GM19452 (cell line): ENCODE results near the gene SH3D21.

Source experiments
- ATAC-seq: cut with Tn5 transposase; IDR thresholded peaks from one replicate; pipeline ENCODE4 v1.9.1; 2021; ENCODE audit not compliant: unreplicated experiment

The SH3D21 gene

DNA sequence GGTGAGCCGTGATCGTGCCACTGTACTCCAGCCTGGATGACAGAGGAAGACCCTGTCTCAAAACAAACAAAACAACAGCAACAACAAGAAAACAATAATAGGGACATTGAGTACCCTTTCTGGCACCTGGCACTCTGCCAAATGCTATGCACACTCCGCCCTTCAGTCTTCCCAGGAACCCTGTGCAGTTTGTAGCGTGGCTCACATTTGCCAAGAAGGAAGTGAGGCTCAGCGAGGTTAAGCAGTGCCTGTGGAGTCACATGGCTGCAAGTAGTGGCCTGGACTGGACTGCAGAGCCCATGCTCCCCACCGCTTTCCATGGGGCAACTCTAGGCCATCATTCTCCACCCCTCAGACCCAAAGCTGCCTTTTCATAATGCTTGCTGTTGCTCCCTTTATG is 22.5 kb downstream of the SH3D21 start:
- no peak for ATAC-seq

DNA sequence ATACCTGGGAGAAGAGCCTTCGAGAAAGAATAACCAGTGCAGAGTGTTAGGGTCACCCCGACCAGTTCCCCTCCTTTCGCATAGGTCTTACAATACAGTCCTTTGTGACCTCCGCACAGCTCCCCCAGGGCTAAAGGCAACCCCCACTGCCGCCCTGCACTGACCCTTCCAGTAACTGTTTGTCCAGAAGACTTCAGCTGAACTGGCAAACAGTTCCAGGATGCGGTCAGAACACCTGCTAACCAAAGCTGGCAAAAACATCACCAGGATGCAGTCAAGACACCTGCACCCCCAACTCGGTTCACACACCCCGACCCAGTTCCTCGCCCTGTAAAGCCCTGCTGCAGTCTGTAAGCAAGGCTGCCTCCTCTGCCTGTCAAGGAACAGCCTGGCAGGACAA is 23.6 kb downstream of the SH3D21 start:
- ATAC-seq, result no peak

- no peak for ATAC-seq
These were observed 24.8 kb downstream of the SH3D21 start for GRCh38 chr1:36330940-36331339.

DNA sequence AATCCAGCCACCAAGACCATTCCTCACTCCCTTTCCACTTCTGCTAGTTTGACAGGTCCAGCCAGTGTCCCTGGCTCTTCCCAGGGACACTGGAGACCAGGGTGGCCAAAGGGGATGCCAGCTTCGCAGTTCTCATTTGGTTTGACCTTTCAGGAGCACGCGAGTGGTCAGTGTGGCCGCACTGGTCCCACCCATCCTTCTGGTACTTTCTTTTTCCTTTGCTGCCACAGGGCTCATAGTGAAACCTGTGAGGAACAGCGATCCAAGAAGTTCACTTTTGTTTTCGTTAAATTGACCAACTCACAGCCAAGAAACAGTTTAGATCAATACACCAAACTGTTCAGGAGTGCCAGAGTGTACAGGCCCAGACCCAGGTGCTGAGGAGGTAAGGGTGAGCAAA is 31.7 kb downstream of the SH3D21 start:
- ATAC-seq, result no peak

DNA sequence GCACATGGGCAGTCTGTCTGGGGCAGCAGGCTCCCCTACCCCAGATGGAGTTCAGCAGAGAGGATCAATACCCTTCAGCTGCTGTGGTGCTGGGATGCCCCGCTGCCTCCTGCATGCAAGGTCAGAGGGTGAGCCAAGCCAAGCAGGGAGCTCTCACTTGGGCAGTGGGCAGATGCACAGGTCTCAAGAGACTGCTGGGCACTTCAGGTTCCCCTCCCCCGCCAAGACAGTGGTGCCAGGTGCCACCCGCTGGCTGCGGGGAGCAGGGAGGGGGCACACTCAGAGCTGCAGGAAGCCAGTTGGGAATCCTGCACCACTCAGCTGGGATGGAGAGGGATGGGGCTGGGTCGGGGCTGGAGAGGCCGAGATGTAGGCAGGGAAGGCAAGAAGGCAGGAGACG is 33.0 kb downstream of the SH3D21 start:
- no peak for ATAC-seq

GRCh38 chr1:36339615-36340014 is 33.4 kb downstream of the SH3D21 start:
- no peak for ATAC-seq

GRCh38 chr1:36341626-36342320 is 35.6 kb downstream of the SH3D21 start:
- ATAC-seq, result no peak

DNA sequence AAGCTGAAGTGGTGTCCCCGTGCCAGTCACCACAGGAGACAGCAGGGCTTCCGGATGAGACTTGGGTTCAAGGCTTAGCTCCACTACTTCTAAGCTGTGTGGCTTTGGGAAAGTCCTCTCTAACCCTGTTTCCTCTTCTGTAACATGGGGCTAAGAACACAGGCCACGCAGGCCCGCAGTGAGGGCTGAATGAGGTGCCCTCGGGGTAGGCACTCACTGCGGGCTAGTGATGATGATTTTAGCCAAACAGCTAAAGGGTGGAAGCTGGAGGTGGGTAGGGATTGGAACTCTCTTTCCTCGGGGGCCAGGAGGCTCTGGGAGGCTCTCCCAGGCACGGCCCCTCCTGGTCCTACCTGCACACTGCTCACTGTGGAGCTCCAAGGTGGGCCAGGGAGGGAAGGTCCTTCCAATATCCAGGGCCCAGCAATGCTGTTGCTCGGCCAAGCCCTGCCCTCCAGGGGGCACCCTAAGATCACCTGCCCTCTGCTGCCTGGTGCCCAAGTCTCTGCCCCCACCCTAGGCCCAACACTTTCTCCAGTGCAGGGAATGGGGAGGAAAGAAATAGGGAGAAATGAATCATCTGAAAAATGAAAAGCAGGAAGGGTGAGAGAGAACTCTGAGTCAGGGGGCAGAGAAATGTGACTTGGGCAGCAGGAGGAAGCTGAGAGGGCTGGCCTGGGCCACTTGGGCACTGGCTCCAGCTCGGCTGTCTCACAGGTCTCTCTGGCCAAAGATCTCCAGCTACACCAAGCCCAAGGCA is 36.4 kb downstream of the SH3D21 start:
- no peak for ATAC-seq

DNA sequence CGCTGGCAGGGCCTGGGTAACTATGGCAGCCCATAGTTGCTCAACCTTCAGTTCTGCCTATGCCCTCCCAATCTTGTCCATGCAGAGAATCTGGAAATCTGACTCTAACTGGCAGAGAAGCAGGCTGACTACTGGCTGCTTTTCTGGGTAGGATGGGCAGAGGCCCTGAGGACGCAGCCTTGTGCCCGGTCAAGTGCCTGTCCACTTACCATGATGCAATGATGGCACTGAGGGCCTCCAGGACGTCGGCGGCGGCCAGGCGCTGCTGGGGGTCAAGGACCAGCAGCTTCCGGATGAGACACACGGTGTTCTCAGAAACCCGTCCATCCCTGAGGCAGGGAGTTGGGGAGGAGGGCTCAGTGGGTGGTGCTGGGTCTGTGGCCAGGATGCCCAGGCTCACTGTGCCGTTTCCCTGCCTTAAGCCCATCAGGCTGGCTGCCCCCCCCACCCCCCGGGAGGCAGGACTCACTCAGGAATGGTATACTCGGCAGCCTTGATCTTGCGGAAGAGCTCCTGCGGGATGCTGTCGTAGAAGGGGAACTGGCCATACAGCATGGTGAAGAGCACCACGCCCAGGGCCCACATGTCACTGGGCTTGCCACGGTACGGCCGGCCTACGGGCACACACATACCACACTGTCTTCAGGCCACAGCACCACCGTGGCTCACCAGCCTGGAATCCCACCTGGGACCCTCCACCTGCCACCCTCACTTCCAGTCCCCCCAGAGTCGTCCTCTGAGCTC is 37.7 kb downstream of the SH3D21 start:
- ATAC-seq, result no peak

GRCh38 chr1:36344395-36344680 is 38.2 kb downstream of the SH3D21 start:
- no peak for ATAC-seq

DNA sequence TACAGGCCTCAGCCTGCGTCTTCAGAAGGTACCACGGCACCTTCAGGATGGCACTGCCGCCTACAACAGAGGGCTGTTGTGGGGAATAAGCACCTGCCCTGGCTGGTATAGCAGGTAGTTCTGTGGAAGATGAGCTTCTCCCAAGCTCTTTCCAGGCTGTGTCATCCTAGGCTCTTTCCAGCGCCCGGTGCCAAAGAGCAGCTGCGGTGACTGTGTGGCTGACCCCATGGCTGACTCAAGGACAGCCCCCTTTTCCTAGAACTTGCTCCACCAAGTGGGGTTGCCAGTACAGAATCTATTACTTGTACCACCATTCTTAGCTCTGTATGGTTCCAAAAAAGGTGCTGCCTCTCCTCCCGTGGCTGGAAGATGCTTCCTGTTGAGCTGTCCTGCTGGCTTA is 39.2 kb downstream of the SH3D21 start:
- no peak for ATAC-seq

DNA sequence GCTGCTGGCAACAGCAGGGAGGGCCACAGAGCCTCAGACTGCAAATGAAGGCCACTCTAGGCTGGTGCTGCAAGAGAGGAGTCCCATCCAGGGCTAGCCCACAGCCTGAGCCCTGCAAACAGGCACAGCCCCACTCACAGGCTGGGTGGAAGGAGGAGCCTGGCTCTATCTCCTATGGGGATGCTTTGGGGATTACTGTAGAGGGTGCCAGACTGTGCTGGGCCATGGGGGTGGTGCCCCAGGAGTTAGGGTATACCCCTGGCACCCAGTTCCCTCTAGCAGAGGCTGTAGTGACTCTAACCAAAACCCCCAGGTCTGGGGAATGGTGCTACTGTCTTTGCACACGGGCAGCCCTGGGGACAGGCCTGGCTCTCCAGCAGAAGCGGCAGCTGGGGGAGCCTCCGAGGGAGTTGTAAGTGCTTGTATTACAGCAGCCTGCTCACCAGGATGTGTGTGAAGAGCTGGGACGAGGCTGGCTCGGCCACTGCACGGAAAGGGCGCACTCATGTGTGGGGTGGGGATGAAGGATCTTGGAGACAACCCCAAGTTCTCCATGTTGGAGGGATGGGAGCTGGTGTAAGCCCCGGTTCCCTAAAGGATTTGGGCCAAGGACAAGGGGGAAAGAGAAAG is 40.7 kb downstream of the SH3D21 start:
- no peak for ATAC-seq

- ATAC-seq, result peak; percentile 71
These were observed 43.1 kb downstream of the SH3D21 start for GRCh38 chr1:36349241-36349671.

DNA sequence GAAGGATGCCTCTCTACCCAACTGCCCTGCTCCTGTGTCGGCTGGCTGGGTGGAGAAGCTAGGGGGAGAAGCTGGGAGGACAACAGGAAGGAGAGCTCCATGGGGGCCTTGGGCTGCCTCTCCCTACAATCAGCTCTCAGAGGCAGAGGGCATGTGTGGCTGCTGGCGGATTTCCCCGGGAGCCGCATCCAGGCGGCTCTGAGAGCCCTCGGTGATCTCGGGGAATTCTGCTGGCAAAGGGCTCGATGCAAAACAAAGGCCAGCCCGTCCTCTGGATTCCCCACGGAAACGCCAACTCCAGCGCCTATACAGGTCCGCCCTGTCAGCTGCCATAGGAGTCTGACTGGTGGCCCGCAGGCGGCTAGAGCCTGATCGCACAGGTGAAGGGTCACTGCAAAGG is 43.7 kb downstream of the SH3D21 start:
- ATAC-seq, result no peak

DNA sequence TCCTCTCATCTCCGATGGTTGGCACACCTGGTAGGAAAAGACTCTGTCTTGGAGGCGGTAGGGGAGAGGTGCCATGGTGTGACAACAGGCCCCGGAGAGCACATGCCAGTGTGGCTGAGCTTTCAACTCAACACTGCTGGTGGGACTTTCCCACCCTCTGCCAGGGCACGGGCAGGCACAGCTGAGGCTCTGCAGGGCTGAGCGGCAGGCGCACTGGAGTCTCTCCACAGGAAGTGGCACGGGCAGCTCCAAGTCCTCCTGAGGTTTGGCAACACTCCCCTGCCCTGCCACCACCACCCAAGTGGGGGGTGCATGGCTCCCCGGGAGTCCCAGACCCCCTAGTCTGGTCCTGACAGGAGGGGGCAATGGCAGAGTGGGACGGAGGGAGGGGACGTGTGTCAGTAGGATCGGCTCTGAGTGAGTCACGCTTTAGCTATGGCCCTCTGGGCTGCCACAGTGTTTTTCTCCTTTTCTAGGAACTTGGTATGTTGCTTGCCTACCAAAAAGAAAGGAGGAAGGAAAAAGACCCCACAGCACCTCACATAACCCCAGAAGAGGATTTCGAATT is 44.6 kb downstream of the SH3D21 start:
- ATAC-seq, result no peak

GRCh38 chr1:36351227-36351977 is 45.2 kb downstream of the SH3D21 start:
- no peak for ATAC-seq

GRCh38 chr1:36352125-36352909 is 46.1 kb downstream of the SH3D21 start:
- ATAC-seq, result no peak

DNA sequence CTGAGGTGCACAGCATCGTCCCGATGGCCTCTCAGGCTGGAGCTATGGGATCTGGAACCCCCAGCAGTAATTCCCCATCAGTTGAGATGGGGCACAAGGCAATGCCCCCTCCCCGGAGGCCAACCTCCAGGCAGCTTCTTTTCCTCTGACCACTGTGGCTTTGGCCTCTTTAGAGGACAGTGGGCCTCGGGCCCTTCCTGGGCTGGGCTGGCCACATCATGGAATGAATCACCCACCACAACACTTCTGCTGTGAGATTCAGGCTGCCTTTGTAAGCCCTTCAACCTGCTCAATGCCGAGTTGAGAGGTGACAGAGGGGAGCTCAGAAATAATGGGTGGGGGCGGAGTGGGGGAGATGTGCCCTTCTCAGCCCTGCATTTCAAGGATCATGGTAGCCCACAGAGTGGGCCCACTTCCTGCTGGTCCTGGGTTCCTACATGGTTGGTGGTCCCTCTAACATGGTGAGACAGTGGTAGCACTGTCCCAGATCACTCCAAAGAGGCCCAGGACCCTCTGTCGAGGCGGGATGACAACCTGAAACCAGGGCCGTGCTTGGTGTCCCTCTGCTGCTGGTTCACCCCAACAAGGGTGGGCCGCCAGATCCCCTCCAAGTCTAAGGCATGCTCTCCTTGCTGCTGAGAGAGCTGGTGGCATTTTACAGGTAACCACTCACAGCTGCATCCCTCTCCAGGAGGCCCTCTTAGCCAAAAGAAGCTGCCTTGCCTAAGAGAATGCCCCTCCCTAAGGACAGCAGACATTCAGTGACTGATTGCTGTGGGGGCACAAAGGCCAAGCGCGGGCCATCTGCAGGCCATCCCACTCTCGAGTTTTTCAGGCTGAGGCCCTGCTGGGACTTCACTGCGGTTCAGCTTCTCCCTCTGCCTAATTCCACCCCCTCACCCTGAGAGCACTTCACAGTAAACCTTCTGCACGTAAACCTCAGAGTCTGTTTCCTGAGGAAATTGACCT is 47.0 kb downstream of the SH3D21 start:
- ATAC-seq, result no peak

GRCh38 chr1:36354486-36354885 is 48.3 kb downstream of the SH3D21 start:
- ATAC-seq, result no peak
